Left cardiac atrium (tissue), 4 donors: Measurements from ENCODE around the gene ADORA2B. TPM values are rescaled to one million over a fixed set of nuclear protein-coding genes. Genes with fewer than 3 reads are reported as not detected.
A peak's percentile ranks its signal among the peaks of the same experiment; 100 is the strongest.
"Not testable (repeated sequence)": the region's sequence is repeated elsewhere in the genome, so short reads cannot be mapped to it uniquely, and the experiment has no call there.

ENCODE experiments used
- ATAC-seq, 2 donors: fragments of 200-7000 bp; cut with Tn5 transposase; one replicate each; pipeline ENCODE4 v1.9.1; 2020; ENCODE audit warnings: mild to moderate bottlenecking in 2 of 2, moderate library complexity in 2 of 2
- DNase-seq: peaks from one replicate; pipeline ENCODE4 v3.0.0-alpha.2; 2020
- intact Hi-C, 2 donors: fragments of 100-400 bp; cut with DNase I; formaldehyde crosslinking; loops; one replicate each; pipeline versions ENCODE4 v1.14.1 to v1.15.1; 2022 to 2023
- long read RNA-seq: library from polyadenylated mRNA; unstranded; transcript quantifications from one replicate; pipeline ENCODE4 v2.0.0, GENCODE V29; 2021
- total RNA-seq, 2 donors: library from RNA; stranded (reverse); fragmentation: NEBNext Ultra II Directional; extraction: Animal tissue kit (Norgen Biotek cat#: 25700); gene quantifications; one replicate each; pipeline ENCODE4 v1.2.1, GENCODE V29; 2021
- donor health status: DM: no; HTN: yes; CAD: no.
- donor health status: DM: no; HTN: yes; CAD: no; lungs with severe emphysema.
- donor health status: DM: yes; HTN: yes; CAD: no.
- donor health status: Dilated cardiomyopathy.

ADORA2B gene
- 1 to 10 TPM in 1 of 2 donors, under 1 TPM in 1; 0.50 to 1.0 TPM for total RNA-seq
- long read RNA-seq, partial matches to known transcripts: 0 of 2 reads
- long read RNA-seq, other reads (novel, unspliced or antisense): 0 of 2 reads

GRCh38 chr17:15944759-15945526, at the start of gene ADORA2B:
TSS of gene ADORA2B (plus strand) at chr17:15945130. CDS start at chr17:15945249, 119 bp downstream.
- ATAC-seq: peak; percentile 85 to 87
- intact Hi-C loops: no loop called here
- peak; percentile 68 for DNase-seq

GRCh38 chr17:15896277-15896676, 48.7 kb upstream of the ADORA2B start:
- ATAC-seq (no peak), DNase-seq (no peak)
- intact Hi-C loops: no loop called here

- ATAC-seq: no peak
- intact Hi-C loops: no loop called here
- no peak for DNase-seq
Measured at GRCh38 chr17:15896834-15897233, 48.1 kb upstream of the ADORA2B start.

- intact Hi-C loops, DNase-seq, ATAC-seq: not testable (repeated sequence)
Measured at GRCh38 chr17:15899596-15899995, 45.3 kb upstream of the ADORA2B start.

GRCh38 chr17:15900871-15901270, 44.1 kb upstream of the ADORA2B start:
- ATAC-seq (no peak), DNase-seq (no peak)
- intact Hi-C loops: no loop called here

- ATAC-seq, intact Hi-C loops, DNase-seq: not testable (repeated sequence)
Measured at GRCh38 chr17:15905236-15905635, 39.7 kb upstream of the ADORA2B start.

- intact Hi-C loops: no loop called here
- ATAC-seq: no peak
- DNase-seq: no peak
Measured at GRCh38 chr17:15907290-15907689, 37.6 kb upstream of the ADORA2B start.

GRCh38 chr17:15908378-15908777, 36.6 kb upstream of the ADORA2B start:
- intact Hi-C loops: no loop called here
- no peak for ATAC-seq
- DNase-seq: no peak

- ATAC-seq (peak in 1 of 2 donors; percentile 12), DNase-seq (no peak)
- intact Hi-C loops: no loop called here
Measured at GRCh38 chr17:15909481-15909991, 35.4 kb upstream of the ADORA2B start.

- DNase-seq: no peak
- ATAC-seq: no peak
- intact Hi-C loops: no loop called here
Measured at GRCh38 chr17:15910791-15911190, 34.1 kb upstream of the ADORA2B start.

GRCh38 chr17:15911701-15912100, 33.2 kb upstream of the ADORA2B start:
- ATAC-seq, DNase-seq, intact Hi-C loops: not testable (repeated sequence)

GRCh38 chr17:15912416-15912955, 32.4 kb upstream of the ADORA2B start:
- no peak for ATAC-seq
- DNase-seq: no peak
- intact Hi-C loops: no loop called here

GRCh38 chr17:15913826-15914225, 31.1 kb upstream of the ADORA2B start:
- intact Hi-C loops: no loop called here
- DNase-seq: no peak
- ATAC-seq: no peak

- intact Hi-C loops: no loop called here
- ATAC-seq (no peak), DNase-seq (no peak)
Measured at GRCh38 chr17:15914400-15915170, 30.3 kb upstream of the ADORA2B start.

GRCh38 chr17:15915961-15916360, 29.0 kb upstream of the ADORA2B start:
- no peak for DNase-seq
- intact Hi-C loops: no loop called here
- peak in 1 of 2 donors; percentile 45 for ATAC-seq

- ATAC-seq: no peak
- intact Hi-C loops: no loop called here
- DNase-seq: no peak
Measured at GRCh38 chr17:15917021-15917437, 27.9 kb upstream of the ADORA2B start.

GRCh38 chr17:15917438-15918027, 27.4 kb upstream of the ADORA2B start:
- intact Hi-C loops: no loop called here
- ATAC-seq (peak in 1 of 2 donors; percentile 52), DNase-seq (no peak)

- intact Hi-C loops: no loop called here
- ATAC-seq (no peak), DNase-seq (no peak)
Measured at GRCh38 chr17:15918261-15918660, 26.7 kb upstream of the ADORA2B start.

- ATAC-seq (peak; percentile 72 to 81), DNase-seq (peak; percentile 48)
- intact Hi-C loops: no loop called here
Measured at GRCh38 chr17:15918661-15919259, 26.2 kb upstream of the ADORA2B start.
